GM21723 (cell line): ENCODE data around the gene TRMU.

Experiments used
- ATAC-seq: cut with Tn5 transposase; IDR thresholded peaks from one replicate; pipeline ENCODE4 v1.9.1; 2021; ENCODE audit warnings: mild to moderate bottlenecking, moderate library complexity; ENCODE audit not compliant: unreplicated experiment

Gene TRMU

DNA sequence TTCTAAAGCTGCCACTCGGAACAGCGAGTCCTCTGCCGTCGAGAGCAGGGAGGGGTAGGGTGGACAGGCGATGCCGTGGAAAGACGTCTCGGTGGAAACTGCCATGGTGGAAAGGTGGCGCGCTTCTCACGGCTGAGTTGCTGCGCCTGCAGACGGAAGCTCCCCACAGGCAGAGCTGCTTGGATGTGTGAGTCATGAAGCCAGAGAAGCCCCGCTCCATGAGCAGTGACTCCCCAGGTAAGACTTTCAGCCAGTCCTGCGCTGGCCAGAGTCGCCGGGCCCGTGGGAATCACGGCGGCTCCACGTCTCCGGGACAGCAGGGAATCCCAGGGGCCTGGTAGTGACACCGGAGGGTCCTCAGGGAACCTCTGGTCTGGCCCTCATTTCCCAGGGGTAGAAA lies 4.0 kb upstream of the TRMU start:
- no peak for ATAC-seq

DNA sequence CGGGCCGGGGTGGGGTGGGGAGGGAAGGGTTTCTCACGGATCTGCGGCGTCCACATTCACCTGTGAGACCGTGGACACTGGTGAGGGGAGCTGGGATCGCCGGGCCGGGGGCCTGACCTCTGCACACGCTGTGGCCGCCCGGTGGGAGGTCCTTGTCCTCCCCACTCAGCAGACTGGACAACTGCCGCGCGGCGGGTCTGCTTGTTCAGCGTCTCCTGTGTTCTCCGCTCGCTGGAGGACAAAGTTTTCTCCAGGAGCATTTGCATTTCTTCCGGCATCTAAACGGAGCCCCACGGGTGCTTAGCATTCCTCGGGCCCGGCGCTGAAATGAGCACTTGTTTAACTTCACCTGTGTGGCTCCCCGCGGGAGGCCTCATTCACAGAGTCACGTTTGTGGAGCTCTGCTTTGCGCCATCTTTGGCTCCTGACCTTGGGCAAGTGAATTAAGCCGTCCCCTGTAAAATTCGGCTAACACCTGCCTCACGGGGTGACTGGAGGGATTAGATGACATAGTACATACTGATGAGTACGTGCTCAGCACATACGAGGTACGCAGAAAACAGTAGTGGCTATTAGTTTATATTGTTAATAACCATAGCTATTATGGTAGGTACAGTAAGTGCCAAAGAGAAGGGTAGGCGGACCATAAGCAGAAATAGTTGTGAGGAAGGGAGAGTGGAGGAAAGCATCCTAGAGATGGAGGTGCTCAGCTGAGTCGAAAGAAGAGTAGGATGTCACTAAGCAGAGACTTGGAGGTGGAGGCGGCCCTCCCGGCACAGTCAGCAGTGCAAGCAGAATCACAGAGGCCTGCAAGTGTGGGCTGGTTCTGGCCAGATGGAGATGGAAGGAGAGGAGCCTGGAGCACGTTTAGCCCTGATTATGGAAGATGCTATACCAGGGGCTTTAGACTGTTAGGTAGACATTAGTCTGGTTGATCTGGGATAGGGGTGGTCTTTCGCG lies 885 bp downstream of the TRMU start:
- ATAC-seq: no peak

DNA sequence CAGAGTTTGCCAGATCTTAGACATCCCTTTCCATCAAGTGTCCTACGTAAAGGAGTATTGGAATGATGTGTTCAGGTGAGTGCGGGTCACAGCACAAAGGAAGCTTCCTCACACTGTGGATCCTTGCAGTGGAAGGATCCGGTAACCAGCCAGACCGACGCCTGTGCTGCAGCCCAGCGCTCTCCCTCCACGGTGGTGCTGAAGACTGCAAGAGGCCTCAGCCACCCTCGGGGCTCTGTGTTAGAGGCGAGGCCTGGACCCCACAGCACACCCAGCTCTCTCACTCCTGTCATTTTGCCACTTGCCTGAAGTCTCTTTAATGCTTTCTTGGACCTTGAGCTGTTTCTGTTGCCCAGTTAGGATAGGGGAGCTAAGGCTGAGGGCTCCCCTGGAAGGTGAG lies 2.4 kb downstream of the TRMU start:
- no peak for ATAC-seq

DNA sequence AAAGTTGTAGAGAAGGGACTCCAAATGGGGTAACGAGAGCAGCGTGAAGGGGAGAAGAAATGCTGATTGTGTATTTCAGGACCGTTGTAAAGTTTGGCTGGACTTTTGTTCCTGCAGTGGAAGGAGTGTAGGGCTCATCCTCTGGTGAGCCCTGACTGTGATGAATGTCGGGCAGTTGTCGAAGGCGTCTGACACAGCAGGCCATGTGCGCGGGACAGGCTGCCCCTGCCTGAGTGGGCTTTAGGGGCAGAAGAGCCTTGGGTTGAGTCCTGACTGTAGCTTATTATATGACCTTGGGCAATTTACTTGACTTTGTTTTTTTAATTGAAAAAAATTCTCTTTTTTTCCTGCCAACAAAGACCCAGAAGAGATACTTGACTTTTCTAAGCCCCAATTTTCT lies 3.1 kb downstream of the TRMU start:
- no peak for ATAC-seq

DNA sequence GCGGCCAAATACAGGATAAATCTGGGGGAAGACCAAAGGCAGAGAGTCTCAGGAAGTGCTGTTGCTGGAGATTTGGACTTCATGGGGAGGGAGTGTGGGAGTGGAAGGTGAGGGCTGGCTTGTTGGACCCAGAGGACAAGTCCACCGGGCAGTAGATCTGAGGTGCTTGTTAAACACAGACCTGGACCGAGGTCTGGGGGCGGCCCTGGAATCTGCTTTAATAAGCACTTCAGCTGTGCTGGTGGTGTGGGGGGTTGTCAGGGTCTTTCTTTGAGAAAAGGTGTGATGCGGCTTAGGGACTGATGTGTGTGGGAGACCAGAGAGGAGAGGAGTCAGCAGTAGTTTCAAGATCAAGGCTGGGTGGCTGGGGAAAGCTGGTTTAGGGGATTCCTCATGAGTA lies 4.4 kb downstream of the TRMU start:
- ATAC-seq: no peak

DNA sequence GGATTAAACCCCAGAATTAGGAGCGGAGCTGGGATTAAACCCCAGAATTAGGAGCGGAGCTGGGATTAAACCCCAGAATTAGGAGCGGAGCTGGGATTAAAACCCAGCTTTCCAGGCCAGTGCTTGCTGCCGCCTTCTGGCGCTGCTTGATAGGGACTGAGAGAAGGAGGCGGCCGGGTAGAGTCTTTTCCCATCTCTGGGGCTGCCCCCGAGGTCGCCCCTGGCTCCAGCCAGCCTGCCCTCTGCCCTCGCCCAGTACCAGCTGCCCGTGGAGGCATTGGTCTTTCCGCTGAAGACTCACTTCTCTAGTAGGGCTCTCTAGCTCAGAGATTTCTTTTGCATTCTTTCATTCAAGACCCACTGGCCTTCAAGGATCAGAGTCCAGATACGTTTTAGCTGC lies 5.2 kb downstream of the TRMU start:
- ATAC-seq: no peak

DNA sequence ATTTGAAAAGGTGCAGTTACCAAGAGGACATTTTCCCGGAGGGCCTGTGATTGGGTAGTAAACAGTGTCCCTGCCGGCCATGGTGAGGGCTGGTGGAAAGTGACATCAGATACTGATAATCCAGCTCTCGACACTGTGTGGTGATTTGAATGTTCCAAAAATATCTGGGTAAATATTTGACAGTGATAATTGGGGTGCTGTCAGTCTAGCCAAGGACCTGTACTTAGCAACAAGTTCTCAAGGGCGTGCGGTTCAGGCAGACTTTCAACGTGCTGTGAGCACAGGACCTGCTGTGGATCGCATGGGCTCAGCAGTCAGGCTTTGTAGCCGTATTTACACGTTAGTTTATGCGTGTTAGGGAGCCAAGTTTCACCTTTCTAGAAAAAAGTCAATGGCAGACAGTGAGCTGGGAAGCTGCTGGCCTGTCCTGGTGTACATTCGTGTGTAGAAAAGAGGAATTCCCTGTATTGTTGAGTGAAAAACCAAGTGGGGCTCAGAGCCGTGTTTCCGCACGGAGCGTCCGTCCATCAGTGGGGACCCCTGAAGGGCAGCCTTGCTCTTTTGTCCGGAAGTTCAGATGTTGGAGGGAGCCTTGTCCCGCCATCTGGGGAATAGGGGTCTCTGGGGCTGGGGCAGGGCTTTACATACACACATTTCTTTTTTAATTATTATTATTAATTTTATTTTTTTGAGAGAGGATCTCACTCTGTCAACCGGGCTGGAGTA lies 11.3 kb downstream of the TRMU start:
- ATAC-seq: no peak

DNA sequence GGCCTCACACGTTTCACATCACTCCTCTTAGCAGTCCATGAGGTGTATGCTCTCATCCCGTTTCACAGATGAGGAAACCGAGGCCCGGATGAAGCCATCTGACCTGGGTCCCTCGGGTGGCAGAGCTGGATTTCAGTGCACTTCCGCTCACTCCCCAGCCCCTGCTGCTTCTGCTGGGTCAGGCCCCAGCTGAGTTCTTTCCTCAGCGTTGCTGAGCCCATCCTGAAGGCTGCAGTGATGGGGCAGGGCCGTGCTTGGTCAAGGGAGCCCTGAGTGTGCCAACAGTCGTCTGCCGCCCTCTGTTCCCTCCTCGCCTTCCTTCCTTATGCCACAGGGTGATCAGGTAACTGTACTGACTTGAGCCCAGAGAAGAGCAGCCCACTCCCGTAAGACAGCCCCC lies 12.1 kb downstream of the TRMU start:
- no peak for ATAC-seq

DNA sequence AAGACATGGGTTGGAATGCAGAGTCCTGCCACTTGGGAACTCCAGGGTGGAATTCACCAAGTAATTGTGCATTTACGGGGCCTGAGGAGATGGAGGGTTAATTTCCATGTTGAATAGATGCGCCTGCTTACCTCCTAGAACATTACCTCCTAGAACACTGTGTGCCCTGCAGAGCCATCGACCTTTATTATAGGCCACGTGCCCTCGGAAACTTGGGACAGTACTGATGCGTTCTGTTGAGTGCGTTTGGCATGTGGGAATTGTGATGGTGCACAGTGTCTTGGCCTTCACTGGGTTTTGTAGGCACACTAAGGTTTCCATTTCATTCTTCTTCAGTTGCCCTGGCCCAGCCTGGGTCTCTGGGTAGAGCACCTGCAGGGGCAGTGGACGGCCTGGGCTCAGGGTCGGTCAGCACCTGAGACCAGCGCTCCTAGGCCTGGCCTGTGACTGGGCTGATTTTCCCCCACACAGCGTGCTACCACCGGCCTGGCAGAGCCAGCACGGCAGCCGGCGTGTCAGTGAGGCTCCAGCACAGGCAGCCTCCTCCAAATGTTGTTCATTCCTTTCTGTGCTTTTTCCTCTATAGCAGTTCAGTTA lies 12.7 kb downstream of the TRMU start:
- ATAC-seq: no peak

DNA sequence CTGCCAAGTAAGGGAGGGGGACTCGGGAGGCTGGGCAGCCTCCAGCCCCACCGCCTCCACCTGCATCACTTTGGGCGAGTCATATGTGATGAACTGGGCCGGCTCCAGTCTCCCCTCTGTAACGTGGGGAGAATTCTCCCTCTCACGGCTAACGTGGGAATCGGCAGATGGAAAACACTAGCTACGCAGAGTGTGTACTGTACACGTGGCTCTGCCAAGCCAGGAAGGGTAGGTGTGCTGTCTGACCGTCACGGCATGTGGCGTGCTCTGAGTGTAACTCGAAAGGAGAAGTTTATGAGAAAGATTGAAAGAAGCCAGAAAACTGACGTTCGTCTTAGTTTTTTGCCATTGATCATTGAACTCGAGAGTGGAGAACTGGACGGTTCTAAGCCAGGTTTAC lies 13.7 kb downstream of the TRMU start:
- ATAC-seq: no peak

DNA sequence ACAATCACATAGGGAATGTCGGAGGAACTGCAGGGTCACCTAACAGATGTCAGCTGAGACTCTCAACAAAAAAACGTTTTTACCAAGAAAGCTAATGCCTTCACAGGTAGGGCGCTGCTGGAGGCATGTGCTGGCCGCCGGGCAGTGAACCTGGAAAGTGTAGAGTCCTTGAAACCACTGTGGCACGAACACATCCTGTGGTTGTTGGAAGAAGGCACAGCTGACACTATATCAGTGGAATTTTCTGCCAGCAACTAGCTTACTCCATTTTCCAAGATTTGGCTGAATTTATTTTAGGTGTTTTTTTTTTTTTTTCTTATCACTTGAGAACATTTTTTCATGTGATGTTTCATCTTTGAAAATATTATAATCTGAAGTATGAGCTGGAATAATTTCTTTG lies 14.2 kb downstream of the TRMU start:
- ATAC-seq: no peak

DNA sequence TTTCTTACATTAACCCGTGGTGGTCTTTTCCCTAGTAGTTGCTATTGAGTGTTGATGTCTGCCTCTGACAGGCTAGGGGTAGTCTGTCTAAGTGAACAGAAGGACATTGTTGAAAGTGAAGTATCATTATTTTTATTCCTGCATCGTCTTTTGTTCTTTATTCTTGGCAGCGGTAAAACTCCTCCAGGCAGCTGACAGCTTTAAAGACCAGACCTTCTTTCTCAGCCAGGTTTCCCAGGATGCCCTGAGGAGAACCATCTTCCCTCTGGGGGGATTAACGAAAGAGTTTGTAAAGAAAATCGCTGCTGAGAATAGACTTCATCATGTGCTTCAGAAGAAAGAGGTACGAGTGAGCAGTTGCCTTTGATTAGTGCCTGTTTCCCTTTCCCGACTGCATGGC lies 14.6 kb downstream of the TRMU start:
- ATAC-seq: no peak

DNA sequence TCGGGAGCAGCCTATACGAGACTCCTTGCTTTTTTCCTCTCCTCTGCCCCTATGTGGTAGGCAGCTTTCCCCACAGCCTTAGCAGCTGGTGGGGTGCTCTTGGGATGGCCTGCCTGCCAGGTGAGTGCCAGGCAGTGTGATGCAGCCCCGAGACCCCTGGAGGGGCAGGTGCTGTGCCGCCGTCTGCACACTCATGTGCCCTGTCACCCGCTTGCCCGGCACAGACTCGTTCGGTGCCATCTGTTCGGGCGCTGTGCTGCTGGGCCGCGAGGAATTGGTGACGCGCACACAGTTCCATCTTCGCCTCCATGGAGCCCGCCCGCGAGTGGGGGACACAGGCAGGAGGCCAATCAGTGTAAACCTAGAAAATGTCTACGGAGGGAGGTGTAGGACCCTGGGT lies 15.1 kb downstream of the TRMU start:
- no peak for ATAC-seq

DNA sequence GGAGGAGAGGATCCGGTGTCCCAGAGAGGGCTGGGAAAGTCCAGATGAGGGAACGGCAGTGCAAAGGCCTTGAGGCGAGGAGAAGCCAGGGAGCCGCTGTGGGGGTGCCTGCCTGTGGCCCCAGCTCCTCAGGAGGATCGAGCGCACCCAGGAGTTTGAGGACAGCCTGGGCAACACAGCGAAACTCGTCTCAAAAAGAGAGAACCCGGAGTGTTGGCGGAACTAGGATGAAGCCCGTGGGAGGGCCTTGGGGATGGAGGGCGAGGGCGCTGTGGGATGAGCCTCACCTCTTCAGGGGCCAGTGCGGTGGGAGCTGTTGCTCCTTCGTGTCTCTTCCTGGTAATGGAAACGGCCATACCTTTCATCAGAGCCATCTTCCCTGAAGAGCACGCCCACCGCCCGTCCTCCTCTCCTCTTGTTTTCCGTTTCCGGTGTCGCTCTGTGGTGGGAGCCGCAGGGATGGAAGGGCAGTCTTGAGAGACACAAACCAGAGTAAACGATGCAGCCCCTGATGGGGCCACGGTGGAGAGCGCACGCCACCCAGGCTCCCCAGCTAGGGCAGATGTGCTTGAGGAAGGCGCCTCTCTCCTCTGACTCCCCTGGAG lies 15.7 kb downstream of the TRMU start:
- no peak for ATAC-seq

DNA sequence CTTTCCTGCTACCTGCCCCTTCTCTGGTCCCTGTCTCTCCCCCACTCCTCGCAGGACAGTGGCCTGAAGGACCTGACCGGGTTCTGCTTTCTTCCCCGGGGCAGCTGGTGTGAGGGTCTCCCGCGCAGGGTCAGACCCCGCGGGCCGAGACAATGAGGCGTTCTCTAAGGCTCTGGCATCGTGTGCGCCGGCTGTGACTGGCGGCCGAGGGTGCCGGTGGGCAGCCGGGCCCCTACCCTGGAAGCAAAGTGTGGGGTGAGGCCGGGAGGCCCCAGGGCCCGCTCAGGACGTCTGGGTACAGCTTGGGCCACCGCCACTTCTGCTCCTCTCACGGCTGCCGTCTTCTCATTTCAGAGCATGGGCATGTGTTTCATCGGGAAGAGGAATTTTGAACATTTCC lies 16.3 kb downstream of the TRMU start:
- no peak for ATAC-seq

DNA sequence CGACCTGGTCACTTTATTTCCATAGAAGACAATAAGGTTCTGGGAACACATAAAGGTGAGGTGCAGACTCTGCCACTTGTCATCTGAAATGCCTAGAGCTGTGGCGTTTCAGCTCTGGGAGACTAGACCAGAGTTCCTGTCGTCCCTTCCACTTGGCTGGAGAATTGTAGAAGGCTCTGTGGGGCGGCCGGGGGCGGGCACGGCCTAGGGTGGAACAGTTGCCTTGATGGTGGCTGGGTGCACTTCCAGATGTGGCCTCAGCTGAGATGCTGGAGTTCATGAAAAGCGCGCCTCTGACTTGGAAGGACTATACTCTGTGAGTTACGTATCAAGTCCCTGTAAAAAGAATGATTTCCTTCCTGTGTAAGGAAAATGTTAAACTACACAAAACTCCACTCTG lies 16.8 kb downstream of the TRMU start:
- no peak for ATAC-seq

DNA sequence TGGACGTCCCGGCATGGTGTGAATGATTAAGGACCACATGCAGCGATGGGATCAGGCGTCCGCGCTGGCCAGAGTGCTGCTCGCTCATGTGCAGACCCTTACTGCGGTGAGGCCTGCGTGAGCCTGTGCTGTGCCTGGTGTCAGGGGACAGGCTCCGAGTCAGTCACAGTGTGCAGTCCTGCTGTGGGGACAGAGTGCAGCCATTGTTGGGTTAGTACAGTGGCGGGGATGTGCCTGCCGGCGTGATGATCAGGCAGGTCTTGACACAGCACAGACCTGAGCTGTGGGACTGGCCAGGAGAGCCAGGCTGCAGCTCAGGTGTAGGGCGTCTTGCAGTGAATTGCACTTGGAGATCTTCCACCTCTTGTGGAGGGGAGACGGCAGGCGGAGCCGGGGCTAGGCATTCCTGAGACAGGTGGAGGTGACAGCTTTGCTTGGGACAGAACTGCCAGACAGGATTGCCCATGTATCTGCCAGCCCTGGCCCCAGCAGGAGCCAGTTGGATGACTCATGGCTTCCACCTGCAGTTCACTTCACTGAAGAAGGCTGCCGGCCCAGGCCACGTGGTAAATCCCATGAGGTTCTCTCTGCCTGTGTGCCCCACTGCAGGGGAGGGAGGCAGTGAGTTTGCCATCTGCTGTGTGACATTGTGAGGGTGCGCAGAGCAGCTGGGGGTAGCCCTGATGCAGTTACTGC lies 17.3 kb downstream of the TRMU start:
- no peak for ATAC-seq

DNA sequence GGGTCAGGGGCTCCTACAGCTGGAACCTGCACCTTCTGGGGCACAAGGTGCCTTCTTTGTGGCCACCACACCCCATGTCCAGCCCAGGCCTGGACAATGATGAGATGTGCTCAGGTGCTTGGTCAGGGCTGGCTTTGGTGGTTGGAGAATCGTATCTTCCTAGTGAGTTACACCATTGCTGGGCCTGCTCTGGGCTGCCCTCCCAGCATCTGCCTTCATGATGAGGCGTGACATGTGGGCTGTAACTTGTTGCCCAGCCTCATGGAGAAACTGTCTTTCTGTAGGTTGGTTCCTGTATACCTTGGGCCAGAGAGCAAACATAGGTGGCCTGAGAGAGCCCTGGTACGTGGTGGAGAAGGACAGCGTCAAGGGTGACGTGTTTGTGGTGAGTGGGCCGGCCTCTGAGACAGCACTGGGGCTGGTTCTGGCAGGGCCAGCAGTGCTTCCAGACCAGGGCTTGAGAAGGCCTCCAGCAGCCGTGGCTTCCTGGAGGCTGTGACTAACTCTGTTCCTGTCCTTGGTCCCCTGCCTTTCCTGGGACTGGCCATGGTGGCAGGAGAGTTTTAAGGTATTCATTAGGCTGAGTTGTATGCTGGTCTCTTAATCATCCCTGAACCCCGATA lies 18.1 kb downstream of the TRMU start:
- ATAC-seq: no peak

DNA sequence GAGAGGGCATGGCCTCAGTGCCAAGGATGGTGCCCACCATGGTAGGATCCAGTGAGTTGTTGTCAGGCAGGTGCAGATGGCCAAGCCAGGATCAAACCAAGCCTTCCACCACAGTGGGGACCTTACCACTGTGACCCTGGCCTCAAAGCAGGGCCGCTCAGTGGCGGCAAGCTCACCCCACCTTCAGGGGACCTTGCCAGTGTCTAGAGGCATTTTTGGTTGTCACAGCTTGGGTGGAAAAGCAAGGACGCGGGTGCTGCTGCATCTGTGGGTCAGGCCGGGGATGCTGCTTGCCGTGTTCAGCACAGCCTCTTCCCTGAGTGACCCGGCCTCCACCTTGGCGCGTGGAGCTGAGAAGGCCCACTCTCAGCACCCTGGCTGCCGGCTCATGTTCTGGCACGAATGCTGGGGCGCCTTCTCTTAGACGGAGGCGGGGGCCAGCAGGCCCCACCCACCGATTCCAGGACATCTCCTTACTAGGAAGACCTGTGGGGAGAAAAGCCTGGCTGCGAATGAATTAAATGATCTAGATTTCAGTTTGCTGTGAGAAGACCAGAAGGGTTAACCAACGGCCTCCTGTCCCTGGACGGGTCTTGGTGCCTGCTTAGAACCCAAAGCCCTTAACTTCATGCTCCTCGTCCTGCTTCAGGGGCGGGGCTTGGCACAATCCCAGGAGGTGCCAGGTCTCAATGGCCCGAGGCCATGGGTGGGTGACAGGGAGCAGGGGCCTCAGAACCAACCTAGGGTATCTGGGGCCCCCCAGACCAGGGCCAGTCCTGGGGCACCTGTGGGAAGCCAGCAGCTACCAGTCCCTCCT lies 18.9 kb downstream of the TRMU start:
- ATAC-seq: no peak

DNA sequence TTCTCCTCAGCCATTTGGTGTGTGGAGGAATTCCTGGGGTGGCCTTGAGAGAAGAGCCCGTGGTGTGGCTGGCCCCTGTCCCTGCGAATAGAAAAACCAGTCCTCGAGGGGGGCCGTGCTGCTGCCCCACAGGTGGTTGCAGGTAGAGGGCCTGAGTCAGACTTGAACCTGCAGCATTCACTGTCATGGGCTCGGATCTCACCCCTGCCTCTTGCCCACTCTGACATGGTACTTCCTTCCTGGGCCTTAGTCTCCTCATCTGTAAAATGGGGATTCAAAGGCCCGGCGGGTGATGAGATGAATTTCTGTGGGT lies 19.4 kb downstream of the TRMU start:
- ATAC-seq: no peak
